HCT116 (cell line): Measurements from ENCODE around the gene USP2. TPM values are rescaled to one million over a fixed set of nuclear protein-coding genes. Genes with fewer than 3 reads are reported as not detected.

Experiments used
- ATAC-seq: fragments of 200-7000 bp; cut with Tn5 transposase; 2 replicates; pipeline ENCODE4 v1.9.1; 2020; ENCODE audit warnings: mild to moderate bottlenecking, moderate library complexity
- BruUV-seq: library from RNA; stranded (reverse); fragments of 400-500 nt; replicated peaks from 2 replicates; lab custom pipeline; 2021; lab: Mats Ljungman, UMichigan
- CTCF ChIA-PET: fragments of 300-600 bp; sonication (Branson Sonifier 250); formaldehyde crosslinking; loops from one replicate; lab custom pipeline; 2021; ENCODE audit warnings: antibody characterized with exemption; lab: Charles Lee
- POLR2A ChIA-PET: fragments of 300-600, 350-600 bp; sonication (Branson Sonifier 250); formaldehyde crosslinking; loops from one replicate; lab custom pipeline; 2021; ENCODE audit warnings: antibody characterized with exemption; lab: Charles Lee
- RAD21 ChIA-PET, 2 experiments: fragments of 300-600 bp; sonication (Branson Sonifier 250); formaldehyde crosslinking; loops; one replicate each; lab custom pipeline; 2023; ENCODE audit warnings: low total read pairs in 2 of 2; ENCODE audit not compliant: uncharacterized antibody in 2 of 2, unreplicated experiment in 2 of 2, low non-redundant PET in 1 of 2; lab: Charles Lee
- DNase-seq: peaks from one replicate; pipeline ENCODE4 v3.0.0-alpha.2; 2010; ENCODE audit warnings: low read depth, low spot score
- H2AFZ ChIP-seq: fragments of 200-600 bp; shearing (Covaris generic), sonication (generic); 2 replicates; pipeline ENCODE4 v1.6.1; 2017; ENCODE audit warnings: low read depth, mixed run types, mixed read lengths, antibody characterized with exemption, low read length; ENCODE audit not compliant: poor library complexity, severe bottlenecking
- H3K27ac ChIP-seq: 2 replicates; pipeline ENCODE4 v1.5.1; 2012; ENCODE audit warnings: low read depth, low read length
- H3K27me3 ChIP-seq: fragments of 200-600 bp; sonication (generic); 2 replicates; pipeline ENCODE4 v1.6.1; 2016; ENCODE audit warnings: mixed run types, low read length, mixed read lengths; ENCODE audit not compliant: insufficient read depth
- H3K36me3 ChIP-seq, 2 experiments: fragments of 200-500 bp in 1 of 2; fragments of 200-600 bp in 1 of 2; sonication (Bioruptor generic) in 1 of 2; sonication (generic) in 1 of 2; 2 replicates each; pipeline versions ENCODE4 v1.5.1 to v1.6.1; 2014 to 2016; ENCODE audit warnings: low read length in 2 of 2, inconsistent platforms in 1 of 2, mixed read lengths in 1 of 2, mixed run types in 1 of 2; ENCODE audit not compliant: insufficient read depth in 2 of 2, control insufficient read depth in 1 of 2
- H3K4me1 ChIP-seq, 2 experiments: fragments of 200-600 bp in 1 of 2; sonication (generic) in 1 of 2; 2 replicates each; pipeline versions ENCODE4 v1.5.1 to v1.6.1; 2012 to 2017; ENCODE audit warnings: low read length in 2 of 2, inconsistent platforms in 1 of 2, mild to moderate bottlenecking in 1 of 2, mixed read lengths in 1 of 2, mixed run types in 1 of 2, moderate library complexity in 1 of 2; ENCODE audit not compliant: insufficient read depth in 2 of 2, control insufficient read depth in 1 of 2
- H3K4me2 ChIP-seq: fragments of 200-600 bp; sonication (generic); 2 replicates; pipeline ENCODE4 v1.6.1; 2017; ENCODE audit warnings: mixed run types, low read length, mixed read lengths
- H3K4me3 ChIP-seq, 2 experiments: fragments of 200-600 bp in 1 of 2; sonication (generic) in 1 of 2; replicated peaks in 1 of 2; 2 replicates each; pipeline ENCODE4 v1.5.1; 2011 to 2016; ENCODE audit warnings: low read length in 2 of 2, control low read depth in 1 of 2, low read depth in 1 of 2, mild to moderate bottlenecking in 1 of 2, mixed read lengths in 1 of 2, mixed run types in 1 of 2
- H3K79me2 ChIP-seq: fragments of 200-600 bp; sonication (generic); 2 replicates; pipeline ENCODE4 v1.6.1; 2017; ENCODE audit warnings: mild to moderate bottlenecking, mixed run types, low read length, moderate library complexity, mixed read lengths; ENCODE audit not compliant: insufficient read depth
- H3K9ac ChIP-seq: fragments of 200-600 bp; sonication (generic); 2 replicates; pipeline ENCODE4 v1.6.1; 2016; ENCODE audit warnings: low read length, mixed read lengths
- H3K9me2 ChIP-seq: fragments of 200-600 bp; sonication (generic), shearing (Covaris generic); 2 replicates; pipeline ENCODE4 v1.6.1; 2017; ENCODE audit warnings: mixed run types, mild to moderate bottlenecking, moderate library complexity; ENCODE audit not compliant: insufficient read depth
- H3K9me3 ChIP-seq, 2 experiments: fragments of 200-500 bp in 1 of 2; fragments of 200-600 bp in 1 of 2; sonication (Bioruptor generic) in 1 of 2; sonication (generic) in 1 of 2; 2 replicates each; pipeline ENCODE4 v1.6.1; 2014 to 2017; ENCODE audit warnings: low read length in 2 of 2, mixed read lengths in 2 of 2, inconsistent platforms in 1 of 2, low read depth in 1 of 2, mild to moderate bottlenecking in 1 of 2, mixed run types in 1 of 2, moderate library complexity in 1 of 2; ENCODE audit not compliant: control insufficient read depth in 1 of 2, insufficient read depth in 1 of 2
- H4K20me1 ChIP-seq: fragments of 200-600 bp; sonication (generic), shearing (Covaris generic); 2 replicates; pipeline ENCODE4 v1.6.1; 2017; ENCODE audit warnings: mixed run types, mild to moderate bottlenecking, moderate library complexity; ENCODE audit not compliant: insufficient read depth
- CBX3 ChIP-seq: IDR thresholded peaks from 2 replicates; pipeline ENCODE4 v1.6.1; 2012; ENCODE audit warnings: low read depth
- ELF1 ChIP-seq: IDR thresholded peaks from 2 replicates; pipeline ENCODE4 v1.6.1; 2012; ENCODE audit warnings: low read depth, borderline replicate concordance
- EZH2 ChIP-seq: fragments of 200-600 bp; sonication (generic); IDR thresholded peaks from 2 replicates; pipeline ENCODE4 v1.6.1; 2017; ENCODE audit warnings: antibody characterized with exemption, mixed run types
- EZH2phosphoT487 ChIP-seq: fragments of 200-600 bp; IDR thresholded peaks from 2 replicates; pipeline ENCODE4 v1.6.1; 2018; ENCODE audit warnings: antibody characterized with exemption, borderline replicate concordance
- FOSL1 ChIP-seq: IDR thresholded peaks from 2 replicates; pipeline ENCODE4 v1.6.1; 2012; ENCODE audit warnings: low read depth
- JUND ChIP-seq: IDR thresholded peaks from 2 replicates; pipeline ENCODE4 v1.6.1; 2012
- RAD21 ChIP-seq: IDR thresholded peaks from 2 replicates; pipeline ENCODE4 v1.6.1; 2012; ENCODE audit warnings: low read depth, mild to moderate bottlenecking
- SIN3A ChIP-seq: IDR thresholded peaks from 2 replicates; pipeline ENCODE4 v1.6.1; 2012; ENCODE audit warnings: low read depth
- TCF7L2 ChIP-seq: IDR thresholded peaks from 2 replicates; pipeline ENCODE4 v1.7.0; 2011; ENCODE audit warnings: borderline replicate concordance, inconsistent platforms; ENCODE audit not compliant: insufficient read depth, insufficient read length; ENCODE audit errors: extremely low read depth
- YY1 ChIP-seq: IDR thresholded peaks from 2 replicates; pipeline ENCODE4 v1.6.1; 2011; ENCODE audit warnings: low read length, low read depth, moderate library complexity, mild to moderate bottlenecking; ENCODE audit not compliant: insufficient replicate concordance; ENCODE audit errors: extremely low read depth
- ZFX ChIP-seq: fragments of 450-650 bp; IDR thresholded peaks from 2 replicates; pipeline ENCODE4 v1.6.1; 2017
- ZNF274 ChIP-seq: fragments of 200-500 bp; sonication (Bioruptor generic); IDR thresholded peaks from 2 replicates; pipeline ENCODE4 v1.6.1; 2014; ENCODE audit warnings: mild to moderate bottlenecking, low read depth, low read length, inconsistent platforms
- intact Hi-C: fragments of 100-400 bp; cut with micrococcal nuclease; formaldehyde crosslinking; loops from 2 replicates; pipeline ENCODE4 v1.10.0; 2022
- total RNA-seq: library from RNA; stranded (reverse); gene quantifications from one replicate; pipeline ENCODE4 v1.2.1, GENCODE V29; 2021; ENCODE audit not compliant: unreplicated experiment
- TF ChIP-seq, protein P1 (sequence below), 3 experiments: fragments of 200-600 bp in 1 of 3; sonication (generic) in 1 of 3; IDR thresholded peaks in 2 of 3; conservative IDR thresholded peaks in 1 of 3; 2 replicates each; pipeline ENCODE4 v1.5.1; 2012 to 2017; ENCODE audit warnings: low read depth in 2 of 3, low read length in 2 of 3, antibody characterized with exemption in 1 of 3, borderline replicate concordance in 1 of 3, control low read depth in 1 of 3, mild to moderate bottlenecking in 1 of 3, mixed read lengths in 1 of 3, mixed run types in 1 of 3, moderate library complexity in 1 of 3; ENCODE audit not compliant: insufficient read depth in 1 of 3
- TF ChIP-seq, protein P2 (sequence below): IDR thresholded peaks from 2 replicates; pipeline ENCODE4 v1.6.1; 2012
- TF ChIP-seq, protein P3 (sequence below): IDR thresholded peaks from 2 replicates; pipeline ENCODE4 v1.6.1; 2012; ENCODE audit warnings: low read depth

The USP2 gene
- total RNA-seq, 1 experiment from 2014 or later, result 5.0 TPM

DNA sequence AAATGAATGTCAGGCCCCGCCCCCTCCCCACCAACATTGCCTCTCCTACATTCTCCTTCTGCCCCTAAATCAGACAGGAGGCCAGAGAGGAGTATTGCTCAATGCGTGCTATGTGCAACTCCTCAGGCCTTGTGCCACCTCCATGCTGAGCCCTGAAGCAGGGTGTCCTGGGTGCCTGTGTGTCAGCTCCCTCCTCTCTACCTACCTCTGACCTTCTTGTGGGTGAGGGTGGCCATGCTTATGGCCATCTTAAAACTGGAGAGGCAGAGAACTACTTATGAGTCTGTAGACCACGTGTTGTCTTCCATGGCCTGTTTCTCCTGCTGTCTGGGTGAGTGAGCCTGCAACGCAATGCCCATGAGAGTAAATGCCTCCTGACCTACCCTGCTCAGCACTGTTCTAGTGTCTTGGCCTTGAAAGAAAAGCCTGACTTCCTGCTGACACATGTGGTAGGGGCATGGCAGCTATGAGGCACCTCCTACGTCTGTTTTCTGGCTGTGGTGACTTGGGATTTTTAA is 75.1 kb downstream of the USP2 start:
- H3K9me2 ChIP-seq, result no peaks in the 10 kb centered on the region
- no peak for TF ChIP-seq YY1
- TF ChIP-seq RAD21, result no peak
- TF ChIP-seq, protein P1, sequence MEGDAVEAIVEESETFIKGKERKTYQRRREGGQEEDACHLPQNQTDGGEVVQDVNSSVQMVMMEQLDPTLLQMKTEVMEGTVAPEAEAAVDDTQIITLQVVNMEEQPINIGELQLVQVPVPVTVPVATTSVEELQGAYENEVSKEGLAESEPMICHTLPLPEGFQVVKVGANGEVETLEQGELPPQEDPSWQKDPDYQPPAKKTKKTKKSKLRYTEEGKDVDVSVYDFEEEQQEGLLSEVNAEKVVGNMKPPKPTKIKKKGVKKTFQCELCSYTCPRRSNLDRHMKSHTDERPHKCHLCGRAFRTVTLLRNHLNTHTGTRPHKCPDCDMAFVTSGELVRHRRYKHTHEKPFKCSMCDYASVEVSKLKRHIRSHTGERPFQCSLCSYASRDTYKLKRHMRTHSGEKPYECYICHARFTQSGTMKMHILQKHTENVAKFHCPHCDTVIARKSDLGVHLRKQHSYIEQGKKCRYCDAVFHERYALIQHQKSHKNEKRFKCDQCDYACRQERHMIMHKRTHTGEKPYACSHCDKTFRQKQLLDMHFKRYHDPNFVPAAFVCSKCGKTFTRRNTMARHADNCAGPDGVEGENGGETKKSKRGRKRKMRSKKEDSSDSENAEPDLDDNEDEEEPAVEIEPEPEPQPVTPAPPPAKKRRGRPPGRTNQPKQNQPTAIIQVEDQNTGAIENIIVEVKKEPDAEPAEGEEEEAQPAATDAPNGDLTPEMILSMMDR (IDR thresholded peaks at IDR 0.05 in 2 of 3, conservative IDR thresholded peaks at IDR 0.05 in 1 of 3; ENCODE audit: borderline replicate concordance in 1 of 3, insufficient read depth in 1 of 3, low read depth in 2 of 3, low read length in 2 of 3), result no peak
- TF ChIP-seq EZH2phosphoT487, result no peak
- TF ChIP-seq TCF7L2, result no peak
- TF ChIP-seq ZFX, result no peak
- TF ChIP-seq SIN3A, result no peak
- TF ChIP-seq FOSL1, result no peak
- TF ChIP-seq, protein P2, sequence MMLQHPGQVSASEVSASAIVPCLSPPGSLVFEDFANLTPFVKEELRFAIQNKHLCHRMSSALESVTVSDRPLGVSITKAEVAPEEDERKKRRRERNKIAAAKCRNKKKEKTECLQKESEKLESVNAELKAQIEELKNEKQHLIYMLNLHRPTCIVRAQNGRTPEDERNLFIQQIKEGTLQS, result no peak
- no peak for TF ChIP-seq ELF1
- TF ChIP-seq EZH2, result no peak
- TF ChIP-seq, protein P3, sequence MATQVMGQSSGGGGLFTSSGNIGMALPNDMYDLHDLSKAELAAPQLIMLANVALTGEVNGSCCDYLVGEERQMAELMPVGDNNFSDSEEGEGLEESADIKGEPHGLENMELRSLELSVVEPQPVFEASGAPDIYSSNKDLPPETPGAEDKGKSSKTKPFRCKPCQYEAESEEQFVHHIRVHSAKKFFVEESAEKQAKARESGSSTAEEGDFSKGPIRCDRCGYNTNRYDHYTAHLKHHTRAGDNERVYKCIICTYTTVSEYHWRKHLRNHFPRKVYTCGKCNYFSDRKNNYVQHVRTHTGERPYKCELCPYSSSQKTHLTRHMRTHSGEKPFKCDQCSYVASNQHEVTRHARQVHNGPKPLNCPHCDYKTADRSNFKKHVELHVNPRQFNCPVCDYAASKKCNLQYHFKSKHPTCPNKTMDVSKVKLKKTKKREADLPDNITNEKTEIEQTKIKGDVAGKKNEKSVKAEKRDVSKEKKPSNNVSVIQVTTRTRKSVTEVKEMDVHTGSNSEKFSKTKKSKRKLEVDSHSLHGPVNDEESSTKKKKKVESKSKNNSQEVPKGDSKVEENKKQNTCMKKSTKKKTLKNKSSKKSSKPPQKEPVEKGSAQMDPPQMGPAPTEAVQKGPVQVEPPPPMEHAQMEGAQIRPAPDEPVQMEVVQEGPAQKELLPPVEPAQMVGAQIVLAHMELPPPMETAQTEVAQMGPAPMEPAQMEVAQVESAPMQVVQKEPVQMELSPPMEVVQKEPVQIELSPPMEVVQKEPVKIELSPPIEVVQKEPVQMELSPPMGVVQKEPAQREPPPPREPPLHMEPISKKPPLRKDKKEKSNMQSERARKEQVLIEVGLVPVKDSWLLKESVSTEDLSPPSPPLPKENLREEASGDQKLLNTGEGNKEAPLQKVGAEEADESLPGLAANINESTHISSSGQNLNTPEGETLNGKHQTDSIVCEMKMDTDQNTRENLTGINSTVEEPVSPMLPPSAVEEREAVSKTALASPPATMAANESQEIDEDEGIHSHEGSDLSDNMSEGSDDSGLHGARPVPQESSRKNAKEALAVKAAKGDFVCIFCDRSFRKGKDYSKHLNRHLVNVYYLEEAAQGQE, result no peak
- TF ChIP-seq ZNF274, result no peak
- no peak for TF ChIP-seq JUND
- TF ChIP-seq CBX3, result no peak
- POLR2A ChIA-PET, result no interaction called here
- no peaks in the 10 kb centered on the region for H3K9me3 ChIP-seq
- BruUV-seq, result no TSS peak
- no peak overlapping the region for H2AFZ ChIP-seq
- ATAC-seq, result no peak
- RAD21 ChIA-PET, result no interaction called here
- no peaks in the 10 kb centered on the region for H3K79me2 ChIP-seq
- DNase-seq, result no peak
- CTCF ChIA-PET, result no interaction called here
- no peak overlapping the region for H3K9ac ChIP-seq
- no peaks in the 10 kb centered on the region for H4K20me1 ChIP-seq
- H3K27ac ChIP-seq, result no peak overlapping the region
- peaks cover 6 to 12% of the 10 kb centered on the region in 2 experiments; a peak in 3 of 4 replicates for H3K36me3 ChIP-seq
- no peaks in the 10 kb centered on the region for H3K27me3 ChIP-seq
- H3K4me2 ChIP-seq, result no peak overlapping the region
- no peak overlapping the region for H3K4me3 ChIP-seq
- intact Hi-C loops, result no loop called here
- H3K4me1 ChIP-seq, result no peaks in the 10 kb centered on the region
